Measurements from ENCODE around the gene MRPS30. TPM values are rescaled to one million over a fixed set of nuclear protein-coding genes. Genes with fewer than 3 reads are reported as not detected.

MRPS30 gene
- total RNA-seq, result 39.0 and 41.5 TPM in 2 replicates

DNA sequence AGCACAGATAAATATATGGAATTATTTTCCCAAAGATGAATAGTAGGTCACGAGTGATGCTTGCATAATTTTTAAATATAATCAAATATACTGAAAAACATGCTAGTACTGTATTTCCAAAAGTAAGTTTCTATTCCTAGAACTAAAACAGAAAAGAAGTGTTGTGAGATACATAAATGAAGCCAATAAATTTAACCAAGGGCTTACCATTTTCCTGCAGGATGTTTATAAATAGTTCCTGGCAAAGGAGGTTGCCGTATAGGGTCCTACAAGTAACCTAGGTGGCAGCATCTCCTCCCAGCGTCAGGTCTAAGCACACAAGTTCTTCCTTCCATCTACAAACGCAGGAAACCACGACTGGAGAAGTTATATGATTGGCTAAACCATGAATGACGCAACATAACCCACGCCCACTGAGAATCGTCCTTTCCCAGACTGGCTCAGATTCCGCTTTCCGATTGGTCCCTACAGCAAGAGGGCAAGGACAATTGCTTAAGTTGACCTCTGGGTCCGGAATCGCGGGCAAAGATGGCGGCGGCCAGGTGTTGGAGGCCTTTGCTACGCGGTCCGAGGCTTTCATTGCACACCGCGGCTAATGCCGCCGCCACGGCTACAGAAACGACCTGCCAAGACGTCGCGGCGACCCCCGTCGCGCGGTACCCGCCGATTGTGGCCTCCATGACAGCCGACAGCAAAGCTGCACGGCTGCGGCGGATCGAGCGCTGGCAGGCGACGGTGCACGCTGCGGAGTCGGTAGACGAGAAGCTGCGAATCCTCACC lies at the start of gene MRPS30:
Gene MRPS30 (plus strand): TSS at position 513 of the 780 bp plus-strand sequence. CDS start 16 bp downstream, at position 529.

